Limb (tissue), 2 donors: Measurements from ENCODE around the gene NDC1.
"Not testable (repeated sequence)": the region's sequence is repeated elsewhere in the genome, so short reads cannot be mapped to it uniquely, and the experiment has no call there.

Experiments used
- DNase-seq, 2 donors: peaks; one replicate each; pipeline ENCODE4 v3.0.0-alpha.2; 2016; ENCODE audit errors: extremely low spot score in 2 of 2

The NDC1 gene

GRCh38 chr1:53825306-53825705 is 12.8 kb downstream of the NDC1 start:
- no peak for DNase-seq

- DNase-seq, result no peak
These were observed 15.2 kb downstream of the NDC1 start for GRCh38 chr1:53822931-53823330.

GRCh38 chr1:53821380-53821779 is 16.7 kb downstream of the NDC1 start:
- no peak for DNase-seq

- DNase-seq, result no peak
These were observed 18.7 kb downstream of the NDC1 start for GRCh38 chr1:53819387-53819786.

- DNase-seq, result not testable (repeated sequence)
These were observed 21.5 kb downstream of the NDC1 start for GRCh38 chr1:53816584-53816983.

GRCh38 chr1:53815484-53815883 is 22.6 kb downstream of the NDC1 start:
- DNase-seq, result not testable (repeated sequence)

- DNase-seq, result no peak
These were observed 26.7 kb downstream of the NDC1 start for GRCh38 chr1:53811414-53811851.

- DNase-seq, result no peak
These were observed 27.6 kb downstream of the NDC1 start for GRCh38 chr1:53810497-53810896.

- DNase-seq, result no peak
These were observed 28.1 kb downstream of the NDC1 start for GRCh38 chr1:53810007-53810406.

- no peak for DNase-seq
These were observed 30.2 kb downstream of the NDC1 start for GRCh38 chr1:53807916-53808315.

GRCh38 chr1:53804791-53805505 is 33.1 kb downstream of the NDC1 start:
- no peak for DNase-seq

- DNase-seq, result no peak
These were observed 33.9 kb downstream of the NDC1 start for GRCh38 chr1:53804181-53804580.

- DNase-seq, result no peak
These were observed 37.5 kb downstream of the NDC1 start for GRCh38 chr1:53800621-53801020.

GRCh38 chr1:53799141-53799540 is 39.0 kb downstream of the NDC1 start:
- DNase-seq, result no peak

- no peak for DNase-seq
These were observed 45.3 kb downstream of the NDC1 start for GRCh38 chr1:53792806-53793205.

GRCh38 chr1:53787655-53788054 is 50.4 kb downstream of the NDC1 start:
- DNase-seq, result no peak

- DNase-seq, result no peak
These were observed 55.0 kb downstream of the NDC1 start for GRCh38 chr1:53783056-53783455.

GRCh38 chr1:53781654-53782053 is 56.4 kb downstream of the NDC1 start:
- DNase-seq, result no peak

- DNase-seq, result no peak
These were observed 60.8 kb downstream of the NDC1 start for GRCh38 chr1:53777272-53777671.

- DNase-seq, result no peak
These were observed 66.4 kb downstream of the NDC1 start for GRCh38 chr1:53771648-53772047.

- DNase-seq, result no peak
These were observed 68.3 kb downstream of the NDC1 start for GRCh38 chr1:53769780-53770179.

- no peak for DNase-seq
These were observed 68.9 kb downstream of the NDC1 start for GRCh38 chr1:53769184-53769583.

- no peak for DNase-seq
These were observed 71.2 kb downstream of the NDC1 start for GRCh38 chr1:53766831-53767405.
